SK-N-SH (cell line): Measurements from ENCODE around the gene NOP9. TPM values are rescaled to one million over a fixed set of nuclear protein-coding genes. Genes with fewer than 3 reads are reported as not detected.

Source experiments
- CTCF ChIA-PET: fragments of 300-600, 350-600 bp; formaldehyde crosslinking; extraction: SDS; loops from one replicate; lab custom pipeline; 2021; lab: Yijun Ruan, JAX
- POLR2A ChIA-PET: fragments of 350-600 bp; sonication (Branson Sonifier 250); formaldehyde crosslinking; extraction: SDS; loops from one replicate; lab custom pipeline; 2020; ENCODE audit warnings: antibody characterized with exemption, inconsistent platforms; lab: Yijun Ruan, JAX
- DNase-seq: peaks from one replicate; pipeline ENCODE4 v3.0.0; 2012
- H2AFZ ChIP-seq: fragments of 200-600 bp; sonication (generic); 2 replicates; pipeline ENCODE4 v1.8.1; 2016; ENCODE audit warnings: antibody characterized with exemption, mild to moderate bottlenecking, low read depth
- H3F3A ChIP-seq: fragments of 200-600 bp; sonication (generic); replicated peaks from 2 replicates; pipeline ENCODE3; 2016; ENCODE audit warnings: antibody characterized with exemption, mild to moderate bottlenecking; ENCODE audit not compliant: insufficient read depth
- H3K27ac ChIP-seq, 2 experiments: fragments of 200-500 bp in 1 of 2; fragments of 200-600 bp in 1 of 2; sonication (Bioruptor generic) in 1 of 2; sonication (generic), shearing (Covaris generic) in 1 of 2; 2 replicates each; pipeline versions ENCODE4 v1.5.1 to v1.6.1; 2014 to 2016; ENCODE audit warnings: low read depth in 2 of 2, inconsistent platforms in 1 of 2, low read length in 1 of 2, mild to moderate bottlenecking in 1 of 2, mixed read lengths in 1 of 2
- H3K27me3 ChIP-seq: fragments of 200-600 bp; sonication (generic), shearing (Covaris generic); 2 replicates; pipeline ENCODE4 v1.6.1; 2016; ENCODE audit warnings: mixed run types; ENCODE audit not compliant: insufficient read depth
- H3K36me3 ChIP-seq, 2 experiments: fragments of 200-500 bp in 1 of 2; fragments of 200-600 bp in 1 of 2; sonication (Bioruptor generic) in 1 of 2; sonication (generic) in 1 of 2; replicated peaks in 1 of 2; 2 replicates each; pipeline versions ENCODE3 to v1.5.1; 2014 to 2016; ENCODE audit warnings: low read length in 1 of 2, mild to moderate bottlenecking in 1 of 2; ENCODE audit not compliant: insufficient read depth in 2 of 2, control insufficient read depth in 1 of 2
- H3K4me1 ChIP-seq, 2 experiments: fragments of 200-500 bp in 1 of 2; fragments of 200-600 bp in 1 of 2; sonication (Bioruptor generic) in 1 of 2; sonication (generic), shearing (Covaris generic) in 1 of 2; 2 replicates each; pipeline versions ENCODE4 v1.5.1 to v1.6.1; 2014 to 2016; ENCODE audit warnings: low read depth in 1 of 2, low read length in 1 of 2, mixed run types in 1 of 2; ENCODE audit not compliant: insufficient read depth in 2 of 2, control insufficient read depth in 1 of 2
- H3K4me2 ChIP-seq: fragments of 200-600 bp; sonication (generic), shearing (Covaris generic); 2 replicates; pipeline ENCODE4 v1.6.1; 2017; ENCODE audit warnings: mixed run types
- H3K4me3 ChIP-seq, 2 experiments: fragments of 200-500 bp in 1 of 2; fragments of 200-600 bp in 1 of 2; sonication (Bioruptor generic) in 1 of 2; sonication (generic), shearing (Covaris generic) in 1 of 2; 2 replicates each; pipeline versions ENCODE4 v1.5.1 to v1.8.1; 2014 to 2016; ENCODE audit warnings: low read depth in 2 of 2, inconsistent platforms in 1 of 2, low read length in 1 of 2, mild to moderate bottlenecking in 1 of 2, mixed read lengths in 1 of 2, moderate library complexity in 1 of 2
- H3K79me2 ChIP-seq: fragments of 200-600 bp; sonication (generic); 2 replicates; pipeline ENCODE4 v1.8.1; 2017; ENCODE audit warnings: mild to moderate bottlenecking; ENCODE audit not compliant: insufficient read depth
- H3K9ac ChIP-seq: fragments of 200-600 bp; sonication (generic); 2 replicates; pipeline ENCODE4 v1.6.1; 2017; ENCODE audit warnings: mixed run types
- H3K9me2 ChIP-seq: fragments of 200-600 bp; sonication (generic); 2 replicates; pipeline ENCODE4 v1.6.1; 2017; ENCODE audit warnings: mixed run types
- H3K9me3 ChIP-seq: fragments of 200-600 bp; sonication (generic); 2 replicates; pipeline ENCODE4 v1.6.1; 2017; ENCODE audit warnings: mixed run types, mild to moderate bottlenecking, moderate library complexity
- H4K20me1 ChIP-seq: fragments of 200-600 bp; sonication (generic); 2 replicates; pipeline ENCODE4 v1.6.1; 2017; ENCODE audit warnings: mild to moderate bottlenecking, mixed run types; ENCODE audit not compliant: insufficient read depth
- CTCF ChIP-seq: fragments of 200-600 bp; sonication (generic); IDR thresholded peaks from 2 replicates; pipeline ENCODE4 v1.6.1; 2017; ENCODE audit warnings: antibody characterized with exemption, mild to moderate bottlenecking, moderate library complexity
- ELF1 ChIP-seq: IDR thresholded peaks from 2 replicates; pipeline ENCODE4 v1.4.0; 2012
- EP300 ChIP-seq, 2 experiments: IDR thresholded peaks; 2 replicates each; pipeline versions ENCODE4 v1.4.0 to v1.6.1; 2012; ENCODE audit warnings: borderline replicate concordance in 1 of 2, low read depth in 1 of 2, low read length in 1 of 2
- FOXM1 ChIP-seq: IDR thresholded peaks from 2 replicates; pipeline ENCODE4 v1.4.0; 2012; ENCODE audit warnings: low read depth, mild to moderate bottlenecking
- GABPA ChIP-seq: IDR thresholded peaks from 2 replicates; pipeline ENCODE4 v1.4.0; 2012; ENCODE audit warnings: low read depth, mild to moderate bottlenecking
- IRF3 ChIP-seq: fragments of 150-350 bp; IDR thresholded peaks from 2 replicates; pipeline ENCODE4 v1.6.1; 2016; ENCODE audit warnings: mild to moderate bottlenecking, low read depth, low read length
- JUND ChIP-seq: IDR thresholded peaks from 2 replicates; pipeline ENCODE4 v1.4.0; 2012
- MAX ChIP-seq: IDR thresholded peaks from 2 replicates; pipeline ENCODE4 v1.4.0; 2012; ENCODE audit warnings: low read depth
- MEF2A ChIP-seq: IDR thresholded peaks from 2 replicates; pipeline ENCODE4 v1.4.0; 2012; ENCODE audit warnings: low read depth, borderline replicate concordance
- NFIC ChIP-seq: IDR thresholded peaks from 2 replicates; pipeline ENCODE4 v1.4.0; 2012; ENCODE audit warnings: borderline replicate concordance
- NRF1 ChIP-seq: IDR thresholded peaks from 2 replicates; pipeline ENCODE4 v1.6.1; 2012; ENCODE audit warnings: low read depth, mild to moderate bottlenecking, low read length
- RAD21 ChIP-seq: IDR thresholded peaks from 2 replicates; pipeline ENCODE4 v1.6.1; 2012; ENCODE audit warnings: mild to moderate bottlenecking, low read length
- RCOR1 ChIP-seq: fragments of 150-350 bp; IDR thresholded peaks from 2 replicates; pipeline ENCODE4 v1.6.1; 2017; ENCODE audit warnings: antibody characterized with exemption, low read length
- REST ChIP-seq: IDR thresholded peaks from 2 replicates; pipeline ENCODE4 v1.6.1; 2012; ENCODE audit warnings: mild to moderate bottlenecking, low read depth, low read length, moderate library complexity
- RXRA ChIP-seq: IDR thresholded peaks from 2 replicates; pipeline ENCODE4 v1.4.0; 2012; ENCODE audit warnings: low read depth, mild to moderate bottlenecking, borderline replicate concordance
- TAF1 ChIP-seq: IDR thresholded peaks from 2 replicates; pipeline ENCODE4 v1.6.1; 2012; ENCODE audit warnings: low read depth, mild to moderate bottlenecking, low read length, moderate library complexity, borderline replicate concordance
- USF1 ChIP-seq: IDR thresholded peaks from 2 replicates; pipeline ENCODE4 v1.4.0; 2012; ENCODE audit warnings: low read depth, borderline replicate concordance
- YY1 ChIP-seq: IDR thresholded peaks from 2 replicates; pipeline ENCODE4 v1.4.0; 2012; ENCODE audit warnings: low read depth, mild to moderate bottlenecking
- ZBTB33 ChIP-seq: IDR thresholded peaks from 2 replicates; pipeline ENCODE4 v1.4.0; 2012; ENCODE audit warnings: low read depth, borderline replicate concordance
- WGBS: methylation state at CpG from one replicate; pipeline ENCODE4 v1.1.6; 2017; ENCODE audit warnings: low lambda C conversion rate; 5-methylcytosine and 5-hydroxymethylcytosine counted together
- polyA plus RNA-seq, 3 experiments: library from polyadenylated mRNA; depleted of rRNA; stranded (reverse); fragments of >200 nt; gene quantifications; 2 replicates each; pipeline ENCODE4 v1.2.3, GENCODE V29; 2012
- TF ChIP-seq, protein P1 (sequence below): IDR thresholded peaks from 2 replicates; pipeline ENCODE4; 2012

The NOP9 gene
- polyA plus RNA-seq, 1 of the 3 experiments (the other 2 are of a cell fraction) = 11.9 TPM

GRCh38 chr14:24252289-24253124 lies 47.1 kb upstream of the NOP9 start:
- POLR2A ChIA-PET = no interaction called here
- Histone ChIP-seq H3F3A (no peaks in the 10 kb centered on the region), H3K4me1 (no peaks in the 10 kb centered on the region), H3K4me2 (no peak overlapping the region), H3K27me3 (no peaks in the 10 kb centered on the region), H3K36me3 (peaks cover 0 to under 1% of the 10 kb centered on the region in 2 experiments), H3K9ac (no peak overlapping the region), H3K4me3 (no peak overlapping the region), H3K9me2 (no peaks in the 10 kb centered on the region), H2AFZ (no peak overlapping the region), H4K20me1 (no peaks in the 10 kb centered on the region), H3K27ac (no peak overlapping the region), H3K79me2 (no peaks in the 10 kb centered on the region), H3K9me3 (no peaks in the 10 kb centered on the region)
- 84% methylated on average over 10 of the region's 11 CpGs for WGBS
- CTCF ChIA-PET = interaction anchor here (0.7 to 4.5 kb wide), 7 partner anchors 10 to 185 kb away, joined by 3 to 31 read pairs (median 6); partner anchors contain the start of genes CIDEB, RABGGTA and TINF2
- no peak for TF ChIP-seq FOXM1
- TF ChIP-seq YY1 = no peak
- no peak for TF ChIP-seq GABPA
- TF ChIP-seq RXRA = no peak
- TF ChIP-seq RAD21 = no peak
- no peak for TF ChIP-seq ZBTB33
- no peak for TF ChIP-seq NFIC
- TF ChIP-seq ELF1 = no peak
- TF ChIP-seq MEF2A = no peak
- no peak for TF ChIP-seq MAX
- TF ChIP-seq REST = no peak
- TF ChIP-seq RCOR1 = no peak
- TF ChIP-seq, protein P1, sequence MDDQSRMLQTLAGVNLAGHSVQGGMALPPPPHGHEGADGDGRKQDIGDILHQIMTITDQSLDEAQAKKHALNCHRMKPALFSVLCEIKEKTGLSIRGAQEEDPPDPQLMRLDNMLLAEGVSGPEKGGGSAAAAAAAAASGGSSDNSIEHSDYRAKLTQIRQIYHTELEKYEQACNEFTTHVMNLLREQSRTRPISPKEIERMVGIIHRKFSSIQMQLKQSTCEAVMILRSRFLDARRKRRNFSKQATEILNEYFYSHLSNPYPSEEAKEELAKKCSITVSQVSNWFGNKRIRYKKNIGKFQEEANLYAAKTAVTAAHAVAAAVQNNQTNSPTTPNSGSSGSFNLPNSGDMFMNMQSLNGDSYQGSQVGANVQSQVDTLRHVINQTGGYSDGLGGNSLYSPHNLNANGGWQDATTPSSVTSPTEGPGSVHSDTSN = no peak
- TF ChIP-seq CTCF = no peak
- no peak for TF ChIP-seq JUND
- TF ChIP-seq IRF3 = no peak
- TF ChIP-seq USF1 = no peak
- TF ChIP-seq TAF1 = no peak
- TF ChIP-seq EP300 (IDR thresholded peaks at IDR 0.05; ENCODE audit: borderline replicate concordance in 1 of 2, low read depth in 1 of 2, low read length in 1 of 2) = no peak
- no peak for TF ChIP-seq NRF1
- no peak for DNase-seq
